ENCODE results near the gene PLD1.

DNA sequence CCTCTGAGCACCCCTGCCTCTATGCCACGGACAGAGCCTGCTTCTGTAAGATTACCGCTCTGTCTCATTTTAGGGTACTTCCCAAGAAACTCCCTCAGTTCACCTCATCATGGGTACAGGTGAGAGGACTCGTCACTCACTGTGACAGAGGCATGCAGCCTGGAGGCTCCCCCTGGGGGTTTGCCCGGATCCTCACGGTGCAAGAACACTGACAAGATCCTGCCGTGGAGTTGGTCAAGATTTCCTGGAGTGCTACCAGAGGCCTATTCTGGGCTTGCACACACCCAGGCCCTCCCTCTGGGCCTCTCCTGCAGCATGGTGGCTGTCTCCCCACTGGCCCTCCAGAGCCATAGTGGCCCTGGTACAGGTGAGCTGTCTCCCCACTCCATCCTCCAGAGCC is 247.0 kb downstream of the PLD1 start:
- TF ChIP-seq CTCF (conservative IDR thresholded peaks at IDR 0.05; ENCODE audit: low read length) (peak; percentile 37), EZH2phosphoT487 (IDR thresholded peaks at IDR 0.05; ENCODE audit: borderline replicate concordance) (no peak)
